Mucosa of descending colon (tissue), 3 donors: ENCODE data around the gene DDX56. TPM values are rescaled to one million over a fixed set of nuclear protein-coding genes. Genes with fewer than 3 reads are reported as not detected.

Source experiments
- ATAC-seq: fragments of 200-7000 bp; cut with Tn5 transposase; one replicate; pipeline ENCODE4 v1.9.1; 2020; ENCODE audit warnings: mild to moderate bottlenecking, moderate library complexity
- DNase-seq, 3 donors: peaks; one replicate each; pipeline ENCODE4 v3.0.0-alpha.2; 2020
- H3K36me3 ChIP-seq: fragments of 200-600 bp; one replicate; pipeline ENCODE4 v1.8.0; 2021; ENCODE audit warnings: low read depth, mild to moderate bottlenecking
- H3K4me1 ChIP-seq: fragments of 200-600 bp; one replicate; pipeline ENCODE4 v1.8.0; 2021; ENCODE audit warnings: low read depth, mild to moderate bottlenecking
- H3K4me3 ChIP-seq: fragments of 200-600 bp; one replicate; pipeline ENCODE4 v1.8.0; 2021; ENCODE audit warnings: mild to moderate bottlenecking
- H3K9me3 ChIP-seq: fragments of 200-600 bp; one replicate; pipeline ENCODE4 v1.8.0; 2021; ENCODE audit warnings: mild to moderate bottlenecking
- intact Hi-C, 2 donors: fragments of 100-400 bp; cut with DNase I in 1 of 2; cut with micrococcal nuclease in 1 of 2; formaldehyde crosslinking; loops; one replicate each; pipeline versions ENCODE4 v1.11.0 to v1.11.1; 2022; cut with DNase I, micrococcal nuclease
- total RNA-seq, 3 donors: library from RNA; stranded (reverse); fragmentation: NEBNext Ultra II Directional in 2 of 3; extraction: Animal tissue kit (Norgen Biotek cat#: 25700) in 2 of 3; gene quantifications; one replicate each; pipeline versions ENCODE4 v1.2.1 to v1.2.4, GENCODE V29; 2021 to 2023
- TF ChIP-seq, protein P1 (sequence below): fragments of 200-600 bp; IDR thresholded peaks from one replicate; pipeline ENCODE4 v1.8.0; 2022; ENCODE audit warnings: antibody characterized with exemption, mild to moderate bottlenecking
- donor health status: DM: no; HTN: no; CAD: no; lungs with moderate emphysema.
- donor health status: DM: no; HTN: no; CAD: no.
- donor health status: DM: no; HTN: yes; CAD: no.

The DDX56 gene
- total RNA-seq, 3 donors from 2014 or later: 50.7 to 60.6 (median 60.0) TPM

GRCh38 chr7:44618045-44618444 is 44.3 kb upstream of the DDX56 start:
- ATAC-seq (no peak), DNase-seq (no peak)
- TF ChIP-seq, protein P1, sequence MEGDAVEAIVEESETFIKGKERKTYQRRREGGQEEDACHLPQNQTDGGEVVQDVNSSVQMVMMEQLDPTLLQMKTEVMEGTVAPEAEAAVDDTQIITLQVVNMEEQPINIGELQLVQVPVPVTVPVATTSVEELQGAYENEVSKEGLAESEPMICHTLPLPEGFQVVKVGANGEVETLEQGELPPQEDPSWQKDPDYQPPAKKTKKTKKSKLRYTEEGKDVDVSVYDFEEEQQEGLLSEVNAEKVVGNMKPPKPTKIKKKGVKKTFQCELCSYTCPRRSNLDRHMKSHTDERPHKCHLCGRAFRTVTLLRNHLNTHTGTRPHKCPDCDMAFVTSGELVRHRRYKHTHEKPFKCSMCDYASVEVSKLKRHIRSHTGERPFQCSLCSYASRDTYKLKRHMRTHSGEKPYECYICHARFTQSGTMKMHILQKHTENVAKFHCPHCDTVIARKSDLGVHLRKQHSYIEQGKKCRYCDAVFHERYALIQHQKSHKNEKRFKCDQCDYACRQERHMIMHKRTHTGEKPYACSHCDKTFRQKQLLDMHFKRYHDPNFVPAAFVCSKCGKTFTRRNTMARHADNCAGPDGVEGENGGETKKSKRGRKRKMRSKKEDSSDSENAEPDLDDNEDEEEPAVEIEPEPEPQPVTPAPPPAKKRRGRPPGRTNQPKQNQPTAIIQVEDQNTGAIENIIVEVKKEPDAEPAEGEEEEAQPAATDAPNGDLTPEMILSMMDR: no peak
- Histone ChIP-seq H3K36me3 (no peaks in the 10 kb centered on the region), H3K4me3 (no peak overlapping the region), H3K4me1 (peaks cover 48% of the 10 kb centered on the region), H3K9me3 (no peaks in the 10 kb centered on the region)
- intact Hi-C loops: no loop called here

- H3K9me3 ChIP-seq: no peaks in the 10 kb centered on the region
- intact Hi-C loops: no loop called here
- TF ChIP-seq, protein P1: no peak
- peaks cover 41% of the 10 kb centered on the region for H3K4me1 ChIP-seq
- ATAC-seq (peak; percentile 57), DNase-seq (no peak)
- H3K4me3 ChIP-seq: no peak overlapping the region
- H3K36me3 ChIP-seq: no peaks in the 10 kb centered on the region
These were observed 43.6 kb upstream of the DDX56 start for GRCh38 chr7:44617225-44617890.

- Histone ChIP-seq H3K4me1 (peaks cover 36% of the 10 kb centered on the region), H3K36me3 (no peaks in the 10 kb centered on the region)
- intact Hi-C loops: no loop called here
These were observed 42.8 kb upstream of the DDX56 start for GRCh38 chr7:44616545-44616944.

GRCh38 chr7:44615793-44616192 is 42.1 kb upstream of the DDX56 start:
- H3K9me3 ChIP-seq: no peaks in the 10 kb centered on the region
- intact Hi-C loops: no loop called here
- DNase-seq (no peak), ATAC-seq (no peak)
- no peaks in the 10 kb centered on the region for H3K36me3 ChIP-seq
- H3K4me3 ChIP-seq: no peak overlapping the region
- TF ChIP-seq, protein P1: no peak
- peaks cover 36% of the 10 kb centered on the region for H3K4me1 ChIP-seq

More at GRCh38 chr7:44616545-44616944, 42.8 kb upstream of the DDX56 start:
- Histone ChIP-seq H3K4me3 (no peak overlapping the region), H3K9me3 (no peaks in the 10 kb centered on the region)
- ATAC-seq: no peak
- DNase-seq: no peak
- TF ChIP-seq, protein P1: no peak

DNA sequence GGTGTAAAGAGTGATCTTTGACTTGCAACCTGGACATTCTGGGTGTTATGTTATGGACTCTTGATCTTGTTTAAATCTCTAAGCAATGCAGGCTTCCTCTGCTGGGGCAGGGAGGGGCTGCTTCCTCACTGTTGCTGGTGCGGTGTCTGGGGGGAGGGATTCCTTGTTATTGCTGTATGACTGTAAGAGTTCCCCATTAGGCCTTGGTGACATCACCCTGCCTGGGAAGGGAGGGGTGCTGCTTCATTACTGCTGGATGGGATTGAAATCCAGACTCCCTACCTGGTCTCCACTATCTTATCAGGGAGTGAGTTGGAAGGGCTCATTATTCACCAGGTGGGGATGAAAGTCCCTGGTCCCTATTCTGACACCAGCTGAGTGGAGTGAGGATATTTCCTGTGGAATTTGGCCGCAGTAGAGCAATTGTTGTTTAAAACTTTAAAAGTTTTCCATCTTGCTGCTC is 41.5 kb upstream of the DDX56 start:
- Histone ChIP-seq H3K9me3 (no peaks in the 10 kb centered on the region), H3K4me3 (no peak overlapping the region), H3K36me3 (no peaks in the 10 kb centered on the region), H3K4me1 (peaks cover 35% of the 10 kb centered on the region)
- ATAC-seq: peak; percentile 91
- peak in 2 of 3 donors; percentile 61 to 62 for DNase-seq
- TF ChIP-seq, protein P1: no peak
- intact Hi-C loops: no loop called here
